Stimulated activated CD8-positive, alpha-beta memory T cell treated with anti-CD3 and anti-CD28 coated beads, Interleukin-15, amount 100 ng/mL, for 24 hours (primary cell): ENCODE results near the gene MOB3A.

ENCODE experiments used
- DNase-seq: peaks from one replicate; pipeline ENCODE4 v3.0.0-alpha.2; 2020; ENCODE audit warnings: low read depth

MOB3A gene

DNA sequence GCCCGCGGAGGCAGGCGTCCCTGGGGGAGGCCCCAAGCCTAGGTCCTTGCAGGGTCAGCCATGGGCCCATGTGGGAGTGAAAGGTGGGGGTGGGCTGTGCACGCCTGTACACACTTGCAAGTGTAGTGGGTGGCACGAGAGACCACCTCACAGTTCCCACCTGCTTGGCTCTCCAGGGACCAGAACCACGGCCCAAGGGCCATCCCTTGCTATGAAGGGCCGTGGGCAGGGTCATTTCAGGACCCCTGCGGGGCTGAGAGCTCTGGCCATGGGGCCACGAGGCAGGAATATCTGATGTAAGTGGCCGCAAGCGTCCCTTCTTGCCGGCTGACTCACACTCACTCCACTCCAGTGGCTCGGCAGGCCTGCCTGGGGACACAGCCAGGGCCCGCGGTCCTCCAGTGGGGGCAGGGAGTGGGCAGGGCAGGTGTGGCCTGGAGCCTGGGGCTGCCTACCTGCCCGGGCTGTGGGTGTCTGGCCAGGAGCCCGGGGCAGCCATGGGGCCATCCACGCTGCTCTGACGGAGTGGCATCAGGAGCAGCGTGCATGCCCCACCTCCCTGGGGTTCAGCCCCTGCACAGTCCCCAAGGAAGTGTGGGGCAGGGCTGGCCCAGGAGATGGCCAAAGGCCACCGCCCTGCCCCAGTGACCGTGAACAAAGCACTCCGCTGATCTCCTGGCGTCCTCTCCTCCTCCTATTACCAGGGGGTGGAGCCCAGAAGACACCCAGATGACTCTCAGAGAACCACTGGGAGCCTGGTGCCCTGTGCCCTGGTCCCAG is 36.5 kb downstream of the MOB3A start:
- no peak for DNase-seq

DNA sequence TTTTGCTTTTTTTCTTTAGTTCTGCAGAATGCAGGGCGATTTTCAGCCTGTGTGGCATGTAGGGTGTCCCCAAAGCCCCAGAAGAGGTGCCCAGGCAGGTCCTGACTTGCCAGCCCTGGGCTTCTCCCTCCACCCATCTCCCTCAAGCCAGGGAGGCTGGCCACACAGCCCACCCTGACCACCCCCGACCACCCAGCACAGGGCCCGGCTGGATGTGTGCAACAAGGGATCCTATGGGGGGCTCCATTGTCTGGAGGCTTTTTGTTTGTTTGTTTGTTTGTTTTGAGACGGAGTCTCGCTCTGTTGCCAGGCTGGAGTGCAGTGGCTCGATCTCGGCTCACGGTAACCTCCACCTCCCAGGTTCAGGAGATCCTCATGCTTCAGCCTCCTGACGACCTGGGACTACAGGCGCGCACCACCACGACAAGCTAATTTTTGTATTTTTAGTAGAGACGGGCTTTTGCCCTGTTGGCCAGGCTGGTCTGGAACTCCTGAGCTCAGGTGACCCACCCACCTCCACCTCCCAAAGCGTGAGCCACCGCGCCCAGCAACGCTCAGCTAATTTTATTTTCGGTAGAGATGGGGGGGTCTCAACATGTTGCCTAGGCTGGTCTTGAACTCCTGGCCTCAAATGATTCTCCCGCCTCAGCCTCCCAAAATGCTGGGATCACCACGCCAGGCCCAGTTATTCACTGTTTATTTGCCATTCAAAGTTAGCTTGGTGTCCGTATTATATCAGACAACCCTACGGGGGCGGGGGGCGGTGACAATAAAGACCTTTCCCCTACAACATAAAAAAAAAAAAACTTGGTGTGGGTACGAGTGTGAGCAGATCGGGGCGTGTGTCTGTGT is 37.3 kb downstream of the MOB3A start:
- no peak for DNase-seq

GRCh38 chr19:2057484-2058469 is 38.3 kb downstream of the MOB3A start:
- DNase-seq, result no peak

- no peak for DNase-seq
Observed at GRCh38 chr19:2056837-2057192, 39.3 kb downstream of the MOB3A start.

DNA sequence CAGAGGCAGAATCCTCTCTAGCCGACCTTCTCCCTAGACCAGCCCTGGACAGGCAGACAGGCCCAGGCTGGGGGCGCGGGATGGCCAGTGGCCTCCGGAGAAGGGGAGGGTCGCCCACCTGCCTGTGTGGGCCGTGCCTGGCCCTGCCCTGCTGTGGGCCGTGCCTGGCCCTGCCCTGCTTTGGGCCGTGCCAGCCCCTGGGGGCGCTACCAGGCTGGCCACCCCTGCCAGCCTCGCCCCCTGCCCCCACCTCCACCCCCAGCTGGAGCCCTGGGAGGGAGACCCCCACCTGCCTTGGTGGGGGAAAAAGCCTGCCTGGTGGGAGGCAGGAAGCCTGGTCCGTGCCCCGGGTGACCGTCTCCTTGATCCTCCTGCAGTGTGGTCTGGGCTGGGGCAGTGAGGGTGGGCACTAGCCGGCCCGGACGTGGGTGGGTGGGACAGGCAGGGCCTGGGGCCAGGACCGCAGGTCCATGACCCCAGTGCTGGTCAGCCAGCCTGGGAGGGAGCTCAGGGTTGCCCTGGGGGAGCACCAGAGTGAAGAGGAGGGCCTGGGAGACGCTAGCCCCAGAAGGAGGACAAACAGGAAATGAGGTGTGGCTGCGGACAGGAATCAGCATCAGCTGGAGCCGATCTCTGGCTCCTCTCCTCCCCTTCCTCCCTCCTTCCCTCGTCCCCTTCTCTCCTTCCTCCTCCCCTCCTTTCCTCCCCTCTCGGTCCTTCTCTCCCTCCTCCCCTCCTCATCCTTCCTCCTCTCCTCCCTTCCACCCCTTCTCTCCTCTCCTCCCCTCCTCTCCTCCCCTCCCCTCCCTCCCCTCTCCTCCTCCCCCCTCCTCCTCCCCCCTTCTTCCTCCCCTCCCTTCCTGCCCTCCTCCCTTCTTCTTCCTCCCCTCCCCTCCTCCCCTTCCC is 39.9 kb downstream of the MOB3A start:
- no peak for DNase-seq

DNA sequence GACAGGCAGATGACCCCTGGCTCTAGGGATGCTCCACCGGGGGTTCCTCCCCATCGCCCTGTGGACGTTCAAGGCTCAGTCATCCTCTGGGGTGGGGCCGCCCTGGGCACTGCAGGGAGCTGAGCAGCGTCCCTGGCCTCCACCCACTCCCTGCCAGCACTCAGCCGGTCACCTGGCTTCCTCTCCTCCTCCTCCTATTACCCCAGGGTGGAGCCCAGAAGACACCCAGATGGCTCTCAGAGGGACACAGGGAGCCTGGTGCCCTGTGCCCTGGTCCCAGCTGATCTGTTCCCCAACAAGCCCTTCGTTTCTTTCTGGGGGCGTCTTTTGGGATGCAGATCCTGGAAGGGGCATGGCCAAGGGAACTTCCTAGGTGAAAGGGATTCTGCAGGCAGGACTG is 41.4 kb downstream of the MOB3A start:
- DNase-seq, result no peak

DNA sequence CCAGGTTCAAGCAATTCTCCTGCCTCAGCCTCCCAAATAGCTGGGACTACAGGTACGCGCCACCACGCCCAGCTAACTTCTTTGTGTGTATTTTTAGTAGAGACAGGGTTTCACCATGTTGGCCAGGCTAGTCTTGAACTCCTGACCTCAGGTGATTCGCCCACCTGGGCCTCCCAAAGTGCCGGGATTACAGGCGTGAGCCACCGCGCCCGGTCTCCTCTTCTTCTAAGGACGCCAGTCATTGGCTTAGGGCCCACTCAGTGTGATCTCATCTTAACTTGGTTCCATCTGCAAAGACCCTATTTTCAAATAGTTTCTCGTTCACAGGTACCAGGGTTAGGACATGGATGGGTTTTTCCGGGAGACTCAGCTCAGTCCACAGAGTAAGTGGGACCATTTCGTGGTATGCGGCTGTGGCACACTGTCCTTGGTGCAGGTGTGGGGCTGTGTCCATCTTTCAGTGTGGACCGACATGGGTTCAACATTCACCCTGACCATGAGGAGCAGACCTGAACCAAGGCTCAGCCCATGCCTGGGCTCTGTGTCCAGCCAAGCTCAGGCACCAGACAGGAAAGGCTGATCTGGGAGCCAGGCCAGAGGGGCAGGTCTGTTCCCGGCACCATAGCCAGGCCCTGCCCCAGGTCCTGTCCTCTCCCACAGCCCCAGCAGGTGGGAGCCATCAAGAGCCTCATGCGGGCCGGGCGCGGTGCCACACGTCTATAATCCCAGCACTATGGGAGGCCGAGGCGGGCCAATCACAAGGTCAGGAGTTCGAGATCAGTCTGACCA is 42.3 kb downstream of the MOB3A start:
- DNase-seq, result no peak

GRCh38 chr19:2051773-2052704 is 44.1 kb downstream of the MOB3A start:
- no peak for DNase-seq

GRCh38 chr19:2050991-2051772 is 44.9 kb downstream of the MOB3A start, which contains the start of gene MKNK2:
Gene MKNK2 (minus strand): TSS chr19:2051244. CDS start chr19:2050851, 393 bp downstream.
- peak; percentile 96 for DNase-seq

DNA sequence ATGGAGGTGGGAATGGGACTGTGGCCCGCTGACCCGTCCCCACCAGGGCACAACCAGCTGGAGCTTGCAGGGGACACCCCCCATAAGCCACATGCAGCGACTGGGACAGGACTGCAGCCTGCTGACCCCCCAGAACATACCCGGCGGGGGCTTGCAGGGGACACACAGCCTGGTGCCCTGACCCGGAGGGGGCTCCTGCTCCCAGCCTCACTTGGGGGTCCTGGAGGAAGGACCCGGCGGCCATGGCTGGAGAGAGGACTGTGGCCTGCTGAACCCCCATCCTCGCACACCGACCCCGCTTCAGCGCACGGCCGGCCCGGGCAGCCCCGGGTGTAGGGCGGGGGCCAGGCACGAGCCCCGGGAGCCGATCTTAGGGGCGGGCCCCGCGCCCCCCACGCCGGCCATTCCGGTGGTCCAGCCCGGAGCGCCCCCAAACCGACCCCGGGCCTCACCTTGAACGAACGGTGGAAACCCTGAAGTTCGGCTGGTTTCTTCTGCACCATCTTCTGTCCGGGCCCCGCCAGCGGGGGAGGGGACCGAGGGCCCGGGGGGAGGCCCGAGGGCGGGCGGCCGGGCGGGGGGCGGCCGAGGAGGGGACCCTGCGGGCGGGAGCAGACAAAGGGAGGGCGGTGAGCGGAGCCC is 45.7 kb downstream of the MOB3A start:
- no peak for DNase-seq

DNA sequence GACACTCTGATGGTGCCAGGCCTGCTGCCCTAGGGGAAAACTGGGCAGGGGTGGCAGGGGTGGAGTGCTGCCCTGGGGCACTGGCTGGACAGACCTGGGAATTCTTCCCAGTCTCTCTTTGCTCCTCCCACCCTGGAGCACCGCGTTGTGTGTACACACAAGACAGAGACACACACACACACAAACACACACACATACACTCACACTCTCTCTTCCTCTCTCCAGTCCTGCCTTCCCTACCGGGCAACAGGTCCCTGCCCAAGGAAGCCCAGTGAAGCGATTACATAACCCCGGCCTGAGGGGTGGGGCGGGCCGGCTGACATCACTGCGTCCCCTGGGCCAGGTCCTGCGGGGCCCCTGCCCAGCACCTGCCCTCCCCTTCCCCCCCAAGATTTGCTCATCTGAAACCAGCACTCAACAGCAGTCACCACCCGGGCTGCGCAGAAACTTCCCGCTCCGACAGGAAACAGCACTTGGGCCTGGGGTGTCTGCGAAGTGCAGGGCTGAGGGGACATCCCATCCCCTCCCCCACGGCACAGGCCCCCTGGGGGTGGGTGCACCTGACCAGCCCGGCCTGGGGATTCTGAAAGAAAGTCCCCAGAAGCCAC is 46.3 kb downstream of the MOB3A start:
- DNase-seq, result no peak

GRCh38 chr19:2048959-2049740 is 47.0 kb downstream of the MOB3A start:
- DNase-seq, result no peak

GRCh38 chr19:2048104-2048958 is 47.8 kb downstream of the MOB3A start:
- no peak for DNase-seq

GRCh38 chr19:2047449-2048103 is 48.5 kb downstream of the MOB3A start:
- no peak for DNase-seq

DNA sequence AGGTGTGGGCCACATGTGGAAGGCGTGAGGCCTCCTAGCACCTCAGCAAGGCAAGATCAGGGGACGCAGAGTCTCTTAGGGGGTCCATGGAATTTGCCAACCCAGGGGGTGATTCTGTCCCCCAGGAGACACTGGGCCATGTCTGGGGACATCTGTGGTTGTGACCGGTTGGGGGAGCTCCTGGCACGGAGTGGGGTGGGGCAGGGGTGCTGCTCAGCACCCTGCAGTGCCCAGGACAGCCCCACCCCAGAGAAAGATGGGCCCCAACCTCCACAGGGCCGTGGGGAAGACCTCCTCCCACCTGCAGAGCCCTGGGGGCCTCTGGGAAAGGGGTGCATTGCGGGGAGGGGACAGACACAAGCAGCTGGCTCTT is 49.1 kb downstream of the MOB3A start:
- DNase-seq, result no peak
